ENCODE results near the gene CAMTA1. TPM values are rescaled to one million over a fixed set of nuclear protein-coding genes. Genes with fewer than 3 reads are reported as not detected.

CAMTA1 gene
- total RNA-seq, 1 donor from 2014 or later: 38.1 TPM

- no peak overlapping the region for H3K4me3 ChIP-seq (ENCODE audit: low read length in 3 of 3)
- H3K9me3 ChIP-seq (ENCODE audit: control insufficient read depth in 3 of 3, low read length in 3 of 3): no peaks in the 10 kb centered on the region
- H3K36me3 ChIP-seq (ENCODE audit: control insufficient read depth in 3 of 3, insufficient read depth in 3 of 3, low read length in 3 of 3): no peaks in the 10 kb centered on the region
- H3K9ac ChIP-seq (ENCODE audit: low read depth in 1 of 3, low read length in 3 of 3): no peak overlapping the region
- H3K27me3 ChIP-seq (ENCODE audit: control insufficient read depth in 3 of 3, insufficient read depth in 3 of 3, low read length in 3 of 3): peaks cover 0 to 1% (median 0%) of the 10 kb centered on the region in 3 donors
- H3K4me1 ChIP-seq (ENCODE audit: control insufficient read depth in 3 of 3, insufficient read depth in 3 of 3, low read length in 3 of 3): peaks cover 0 to 2% (median 0%) of the 10 kb centered on the region in 3 donors
- H3K27ac ChIP-seq (ENCODE audit: low read depth, low read length): no peak overlapping the region
Observed at GRCh38 chr1:7566417-7567375, 781.4 kb downstream of the CAMTA1 start.

GRCh38 chr1:7567376-7567775 is 782.1 kb downstream of the CAMTA1 start:
- Histone ChIP-seq H3K4me3 (ENCODE audit: low read length in 3 of 3) (no peak overlapping the region), H3K36me3 (ENCODE audit: control insufficient read depth in 3 of 3, insufficient read depth in 3 of 3, low read length in 3 of 3) (no peaks in the 10 kb centered on the region), H3K9me3 (ENCODE audit: control insufficient read depth in 3 of 3, low read length in 3 of 3) (no peaks in the 10 kb centered on the region), H3K4me1 (ENCODE audit: control insufficient read depth in 3 of 3, insufficient read depth in 3 of 3, low read length in 3 of 3) (peaks cover 0 to 2% (median 0%) of the 10 kb centered on the region in 3 donors), H3K27me3 (ENCODE audit: control insufficient read depth in 3 of 3, insufficient read depth in 3 of 3, low read length in 3 of 3) (no peaks in the 10 kb centered on the region), H3K9ac (ENCODE audit: low read depth in 1 of 3, low read length in 3 of 3) (no peak overlapping the region), H3K27ac (ENCODE audit: low read depth, low read length) (no peak overlapping the region)

DNA sequence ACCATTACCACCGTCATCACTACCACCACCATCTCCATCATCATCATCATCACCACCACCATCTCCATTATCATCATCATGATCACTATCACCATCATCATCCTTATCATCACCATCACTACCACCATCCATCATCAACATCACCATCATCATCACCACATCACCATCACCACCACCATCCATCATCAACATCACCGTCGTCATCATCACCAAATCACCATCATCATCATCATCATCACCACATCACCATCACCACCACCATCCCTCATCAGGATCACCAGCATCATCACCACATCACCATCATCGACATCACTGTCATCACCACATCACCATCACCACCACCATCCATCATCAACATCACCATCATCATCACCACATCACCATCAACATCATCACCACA is 782.8 kb downstream of the CAMTA1 start:
- Histone ChIP-seq H3K4me3 (ENCODE audit: low read length in 3 of 3) (no peak overlapping the region), H3K9me3 (ENCODE audit: control insufficient read depth in 3 of 3, low read length in 3 of 3) (no peaks in the 10 kb centered on the region), H3K9ac (ENCODE audit: low read depth in 1 of 3, low read length in 3 of 3) (no peak overlapping the region), H3K27ac (ENCODE audit: low read depth, low read length) (no peak overlapping the region), H3K36me3 (ENCODE audit: control insufficient read depth in 3 of 3, insufficient read depth in 3 of 3, low read length in 3 of 3) (no peaks in the 10 kb centered on the region), H3K4me1 (ENCODE audit: control insufficient read depth in 3 of 3, insufficient read depth in 3 of 3, low read length in 3 of 3) (peaks cover 0 to 2% (median 0%) of the 10 kb centered on the region in 3 donors), H3K27me3 (ENCODE audit: control insufficient read depth in 3 of 3, insufficient read depth in 3 of 3, low read length in 3 of 3) (no peaks in the 10 kb centered on the region)

DNA sequence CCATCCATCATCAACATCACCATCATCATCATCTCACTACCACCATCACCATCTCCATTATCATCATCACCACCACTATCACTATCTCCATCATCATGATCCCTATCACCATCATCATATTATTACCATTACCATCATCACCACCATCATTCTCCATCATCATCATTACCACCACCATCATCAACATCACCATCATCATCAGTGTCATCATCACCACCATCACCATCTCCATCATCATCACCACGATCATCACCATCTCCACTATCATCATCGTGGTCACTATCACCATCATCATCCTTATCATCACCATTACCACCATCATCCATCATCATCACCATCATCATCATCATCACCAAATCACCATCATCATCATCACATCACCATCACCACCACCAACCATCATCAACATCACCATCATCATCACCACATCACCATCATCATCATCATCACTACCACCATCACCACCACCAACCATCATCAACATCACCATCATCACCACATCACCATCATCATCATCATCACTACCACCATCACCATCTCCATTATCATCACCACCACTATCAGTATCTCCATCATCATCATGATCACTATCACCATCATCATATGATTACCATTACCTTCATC is 783.8 kb downstream of the CAMTA1 start:
- Histone ChIP-seq H3K36me3 (ENCODE audit: control insufficient read depth in 3 of 3, insufficient read depth in 3 of 3, low read length in 3 of 3) (no peaks in the 10 kb centered on the region), H3K4me1 (ENCODE audit: control insufficient read depth in 3 of 3, insufficient read depth in 3 of 3, low read length in 3 of 3) (peaks cover 0 to 3% (median 2%) of the 10 kb centered on the region in 3 donors), H3K4me3 (ENCODE audit: low read length in 3 of 3) (no peak overlapping the region), H3K9me3 (ENCODE audit: control insufficient read depth in 3 of 3, low read length in 3 of 3) (no peaks in the 10 kb centered on the region), H3K27ac (ENCODE audit: low read depth, low read length) (no peak overlapping the region), H3K27me3 (ENCODE audit: control insufficient read depth in 3 of 3, insufficient read depth in 3 of 3, low read length in 3 of 3) (peaks cover 0 to under 1% (median 0%) of the 10 kb centered on the region in 3 donors), H3K9ac (ENCODE audit: low read depth in 1 of 3, low read length in 3 of 3) (no peak overlapping the region)

DNA sequence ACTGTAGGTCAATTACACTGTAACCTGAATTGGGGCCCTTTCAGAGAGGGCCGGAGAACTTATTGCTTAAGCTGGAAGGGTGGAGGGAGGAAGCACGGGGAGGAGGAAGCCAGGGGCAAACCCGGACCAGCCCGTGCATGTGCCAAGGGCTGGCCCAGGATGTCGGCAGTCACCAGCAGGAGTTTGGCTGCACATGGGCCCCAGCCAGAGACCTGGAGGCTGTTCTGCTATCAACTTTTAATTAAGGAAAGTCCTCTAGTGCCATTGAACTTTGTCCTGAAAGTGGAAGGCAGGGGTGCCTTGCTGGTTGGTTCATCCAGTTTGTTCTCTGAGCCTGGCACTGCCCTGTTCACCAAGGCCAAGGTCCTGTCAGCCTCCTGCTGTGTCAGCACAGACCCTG is 785.1 kb downstream of the CAMTA1 start:
- no peaks in the 10 kb centered on the region for H3K9me3 ChIP-seq (ENCODE audit: control insufficient read depth in 3 of 3, low read length in 3 of 3)
- H3K4me3 ChIP-seq (ENCODE audit: low read length in 3 of 3): no peak overlapping the region
- peaks cover 5 to 12% (median 11%) of the 10 kb centered on the region in 3 donors for H3K4me1 ChIP-seq (ENCODE audit: control insufficient read depth in 3 of 3, insufficient read depth in 3 of 3, low read length in 3 of 3)
- H3K36me3 ChIP-seq (ENCODE audit: control insufficient read depth in 3 of 3, insufficient read depth in 3 of 3, low read length in 3 of 3): no peaks in the 10 kb centered on the region
- H3K9ac ChIP-seq (ENCODE audit: low read depth in 1 of 3, low read length in 3 of 3): no peak overlapping the region
- no peak overlapping the region for H3K27ac ChIP-seq (ENCODE audit: low read depth, low read length)
- H3K27me3 ChIP-seq (ENCODE audit: control insufficient read depth in 3 of 3, insufficient read depth in 3 of 3, low read length in 3 of 3): peaks cover 0 to 12% (median 7%) of the 10 kb centered on the region in 3 donors

- Histone ChIP-seq H3K36me3 (ENCODE audit: control insufficient read depth in 3 of 3, insufficient read depth in 3 of 3, low read length in 3 of 3) (no peaks in the 10 kb centered on the region), H3K4me3 (ENCODE audit: low read length in 3 of 3) (no peak overlapping the region), H3K9me3 (ENCODE audit: control insufficient read depth in 3 of 3, low read length in 3 of 3) (no peaks in the 10 kb centered on the region), H3K27me3 (ENCODE audit: control insufficient read depth in 3 of 3, insufficient read depth in 3 of 3, low read length in 3 of 3) (peaks cover 0 to 12% (median 7%) of the 10 kb centered on the region in 3 donors), H3K9ac (ENCODE audit: low read depth in 1 of 3, low read length in 3 of 3) (no peak overlapping the region), H3K27ac (ENCODE audit: low read depth, low read length) (no peak overlapping the region), H3K4me1 (ENCODE audit: control insufficient read depth in 3 of 3, insufficient read depth in 3 of 3, low read length in 3 of 3) (peaks cover 5 to 12% (median 8%) of the 10 kb centered on the region in 3 donors)
Observed at GRCh38 chr1:7572654-7573152, 787.4 kb downstream of the CAMTA1 start.

DNA sequence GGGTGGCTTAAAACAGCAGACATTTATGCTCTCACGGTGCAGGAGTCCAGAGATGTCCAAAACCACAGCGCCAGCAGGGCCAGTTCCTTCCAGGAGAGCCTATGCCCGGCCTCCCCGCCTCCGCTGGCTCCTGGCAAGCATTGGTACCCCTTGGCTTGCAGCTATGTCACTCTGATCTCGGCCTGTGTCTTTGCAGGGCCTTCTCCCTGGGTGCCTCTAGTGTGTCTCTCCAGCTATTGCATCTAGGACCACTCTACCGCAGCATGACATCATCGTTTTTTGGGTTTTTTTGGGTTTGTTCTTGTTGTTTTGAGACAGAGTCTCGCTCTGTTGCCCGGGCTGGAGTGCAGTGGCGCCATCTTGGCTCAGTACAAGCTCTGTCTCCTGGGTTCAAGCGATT is 788.2 kb downstream of the CAMTA1 start:
- Histone ChIP-seq H3K4me1 (ENCODE audit: control insufficient read depth in 3 of 3, insufficient read depth in 3 of 3, low read length in 3 of 3) (peaks cover 5 to 12% (median 8%) of the 10 kb centered on the region in 3 donors), H3K9me3 (ENCODE audit: control insufficient read depth in 3 of 3, low read length in 3 of 3) (no peaks in the 10 kb centered on the region), H3K27ac (ENCODE audit: low read depth, low read length) (no peak overlapping the region), H3K36me3 (ENCODE audit: control insufficient read depth in 3 of 3, insufficient read depth in 3 of 3, low read length in 3 of 3) (no peaks in the 10 kb centered on the region), H3K27me3 (ENCODE audit: control insufficient read depth in 3 of 3, insufficient read depth in 3 of 3, low read length in 3 of 3) (peaks cover 0 to 12% (median 7%) of the 10 kb centered on the region in 3 donors), H3K4me3 (ENCODE audit: low read length in 3 of 3) (no peak overlapping the region), H3K9ac (ENCODE audit: low read depth in 1 of 3, low read length in 3 of 3) (no peak overlapping the region)

- peak overlapping the region in 1 of 3 donors; percentile 13 for H3K4me3 ChIP-seq (ENCODE audit: low read length in 3 of 3)
- no peaks in the 10 kb centered on the region for H3K36me3 ChIP-seq (ENCODE audit: control insufficient read depth in 3 of 3, insufficient read depth in 3 of 3, low read length in 3 of 3)
- no peak overlapping the region for H3K9ac ChIP-seq (ENCODE audit: low read depth in 1 of 3, low read length in 3 of 3)
- H3K27ac ChIP-seq (ENCODE audit: low read depth, low read length): no peak overlapping the region
- H3K4me1 ChIP-seq (ENCODE audit: control insufficient read depth in 3 of 3, insufficient read depth in 3 of 3, low read length in 3 of 3): peaks cover 5 to 12% (median 8%) of the 10 kb centered on the region in 3 donors
- H3K27me3 ChIP-seq (ENCODE audit: control insufficient read depth in 3 of 3, insufficient read depth in 3 of 3, low read length in 3 of 3): peaks cover 0 to 12% (median 10%) of the 10 kb centered on the region in 3 donors
- H3K9me3 ChIP-seq (ENCODE audit: control insufficient read depth in 3 of 3, low read length in 3 of 3): no peaks in the 10 kb centered on the region
Observed at GRCh38 chr1:7574121-7575040, 789.1 kb downstream of the CAMTA1 start.

- Histone ChIP-seq H3K27ac (ENCODE audit: low read depth, low read length) (no peak overlapping the region), H3K9me3 (ENCODE audit: control insufficient read depth in 3 of 3, low read length in 3 of 3) (no peaks in the 10 kb centered on the region), H3K4me3 (ENCODE audit: low read length in 3 of 3) (no peak overlapping the region), H3K36me3 (ENCODE audit: control insufficient read depth in 3 of 3, insufficient read depth in 3 of 3, low read length in 3 of 3) (no peaks in the 10 kb centered on the region), H3K27me3 (ENCODE audit: control insufficient read depth in 3 of 3, insufficient read depth in 3 of 3, low read length in 3 of 3) (peaks cover 0 to 12% (median 12%) of the 10 kb centered on the region in 3 donors), H3K9ac (ENCODE audit: low read depth in 1 of 3, low read length in 3 of 3) (no peak overlapping the region), H3K4me1 (ENCODE audit: control insufficient read depth in 3 of 3, insufficient read depth in 3 of 3, low read length in 3 of 3) (peaks cover 5 to 12% (median 8%) of the 10 kb centered on the region in 3 donors)
Observed at GRCh38 chr1:7575041-7575400, 789.8 kb downstream of the CAMTA1 start.
